Duodenal mucosa (tissue), 2 donors: ENCODE results near the gene OTULIN.

ENCODE experiments used
- H3K27ac ChIP-seq: one replicate; pipeline ENCODE4 v1.7.0; 2013; ENCODE audit warnings: low read depth, low read length
- H3K27me3 ChIP-seq, 2 donors: one replicate each; pipeline ENCODE4 v1.7.0; 2013; ENCODE audit warnings: low read length in 2 of 2, control low read depth in 1 of 2; ENCODE audit not compliant: insufficient read depth in 2 of 2, control insufficient read depth in 1 of 2
- H3K36me3 ChIP-seq, 2 donors: one replicate each; pipeline ENCODE4 v1.7.0; 2013; ENCODE audit warnings: low read length in 2 of 2, control low read depth in 1 of 2; ENCODE audit not compliant: insufficient read depth in 2 of 2, control insufficient read depth in 1 of 2
- H3K4me1 ChIP-seq, 2 donors: one replicate each; pipeline ENCODE4 v1.7.0; 2013; ENCODE audit warnings: low read length in 2 of 2, control low read depth in 1 of 2; ENCODE audit not compliant: insufficient read depth in 2 of 2, control insufficient read depth in 1 of 2
- H3K4me3 ChIP-seq, 2 donors: one replicate each; pipeline ENCODE4 v1.7.0; 2013; ENCODE audit warnings: low read length in 2 of 2, low read depth in 1 of 2
- H3K9ac ChIP-seq, 2 donors: one replicate each; pipeline ENCODE4 v1.7.0; 2013; ENCODE audit warnings: low read length in 2 of 2, low read depth in 1 of 2
- H3K9me3 ChIP-seq, 2 donors: one replicate each; pipeline ENCODE4 v1.7.0; 2013; ENCODE audit warnings: low read length in 2 of 2, control low read depth in 1 of 2; ENCODE audit not compliant: control insufficient read depth in 1 of 2

The OTULIN gene

DNA sequence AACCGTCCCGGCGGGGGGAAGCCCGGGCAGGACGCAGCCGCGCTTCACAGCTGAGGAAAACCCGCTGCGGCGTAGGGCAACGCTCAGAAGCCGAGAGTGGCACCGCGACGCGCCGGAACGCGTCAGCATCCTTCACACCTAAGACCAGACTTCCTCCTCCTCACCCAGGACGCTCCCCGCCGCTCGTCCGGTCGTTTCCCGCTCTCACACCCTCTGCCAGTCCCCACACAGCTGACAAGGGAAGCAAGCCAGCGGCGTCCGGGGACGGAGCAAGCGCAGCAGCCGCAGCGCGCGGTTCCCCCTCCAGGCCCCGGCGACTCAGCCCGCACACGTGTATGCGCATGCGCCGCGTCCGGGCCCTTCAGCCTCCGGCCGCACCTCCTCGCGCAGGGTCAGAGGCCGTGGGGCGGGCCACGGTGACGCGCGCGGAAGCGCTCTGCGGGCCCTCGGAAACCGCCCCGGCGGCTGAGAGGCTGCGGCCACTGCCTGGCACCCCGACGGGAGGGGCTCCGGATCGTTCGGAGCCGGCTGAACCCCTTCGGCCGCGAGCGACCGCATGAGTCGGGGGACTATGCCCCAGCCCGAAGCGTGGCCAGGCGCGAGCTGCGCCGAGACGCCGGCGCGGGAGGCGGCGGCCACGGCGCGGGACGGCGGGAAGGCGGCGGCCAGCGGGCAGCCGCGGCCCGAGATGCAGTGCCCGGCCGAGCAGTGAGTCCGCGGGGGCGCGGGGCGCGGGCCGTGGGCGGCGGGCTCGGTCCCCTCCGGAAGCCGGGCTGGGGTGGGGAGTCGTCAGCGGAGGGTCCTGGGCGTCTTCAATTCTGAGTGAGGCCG, at the start of gene OTULIN:
OTULIN (plus strand) TSS at position 449 of the 831 bp plus-strand sequence; CDS start at position 557, 108 bp downstream.
- peaks cover 37 to 41% of the 10 kb centered on the region in 2 donors for H3K4me1 ChIP-seq

DNA sequence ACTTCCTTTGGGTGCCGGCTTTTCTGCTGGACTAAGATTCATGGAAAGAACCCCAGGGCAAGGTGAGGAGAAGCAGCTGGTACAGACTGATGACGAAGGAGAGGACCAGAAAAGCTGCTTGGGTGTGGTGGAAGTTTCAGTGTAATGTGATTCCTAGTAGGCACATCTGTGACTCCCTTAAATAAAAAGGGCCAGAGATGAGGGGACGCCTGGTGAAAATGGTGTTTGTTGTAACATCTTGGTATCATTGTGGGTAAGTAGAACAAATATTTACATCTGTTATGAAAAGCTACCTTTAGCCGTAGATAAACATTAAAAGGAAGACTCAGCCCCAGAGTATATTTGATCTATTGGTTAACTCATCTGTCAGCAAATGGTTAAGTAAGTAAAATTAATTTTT, 49.2 kb upstream of the OTULIN start:
- H3K4me1 ChIP-seq: no peaks in the 10 kb centered on the region
- no peak overlapping the region for H3K9ac ChIP-seq
- no peaks in the 10 kb centered on the region for H3K9me3 ChIP-seq
- H3K27me3 ChIP-seq: no peaks in the 10 kb centered on the region
- H3K27ac ChIP-seq: no peak overlapping the region
- peaks cover 24 to 48% of the 10 kb centered on the region in 2 donors for H3K36me3 ChIP-seq
- H3K4me3 ChIP-seq: no peak overlapping the region

More for the DNA sequence above, at the start of gene OTULIN:
- Histone ChIP-seq H3K9ac (peak within 1 kb of the TSS; percentile 87 to 90), H3K4me3 (peak within 1 kb of the TSS; percentile 75 to 87), H3K27me3 (no peaks in the 10 kb centered on the region), H3K36me3 (peaks cover 0 to 5% of the 10 kb centered on the region in 2 donors), H3K27ac (peak within 1 kb of the TSS; percentile 92), H3K9me3 (no peaks in the 10 kb centered on the region)

DNA sequence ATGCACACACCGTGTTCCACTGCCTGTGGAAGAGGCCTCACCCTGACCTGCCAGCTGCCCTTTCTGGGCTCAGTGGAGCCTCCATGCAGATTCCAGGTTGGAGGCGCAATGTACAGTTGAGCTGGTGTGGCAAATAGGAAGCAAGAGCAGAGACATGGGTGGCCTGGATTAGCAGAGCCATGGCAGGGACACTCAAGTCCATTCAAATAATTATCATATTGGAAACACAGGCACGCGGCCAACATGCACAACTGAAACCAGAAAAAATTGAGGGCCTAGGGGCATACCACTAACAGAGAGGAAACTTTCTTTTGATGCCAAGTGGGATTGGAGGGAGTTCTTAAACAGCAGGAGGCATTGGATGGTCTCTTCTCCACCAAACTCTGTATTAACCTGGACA, 47.1 kb upstream of the OTULIN start:
- no peaks in the 10 kb centered on the region for H3K27me3 ChIP-seq
- H3K36me3 ChIP-seq: peaks cover 19 to 30% of the 10 kb centered on the region in 2 donors

DNA sequence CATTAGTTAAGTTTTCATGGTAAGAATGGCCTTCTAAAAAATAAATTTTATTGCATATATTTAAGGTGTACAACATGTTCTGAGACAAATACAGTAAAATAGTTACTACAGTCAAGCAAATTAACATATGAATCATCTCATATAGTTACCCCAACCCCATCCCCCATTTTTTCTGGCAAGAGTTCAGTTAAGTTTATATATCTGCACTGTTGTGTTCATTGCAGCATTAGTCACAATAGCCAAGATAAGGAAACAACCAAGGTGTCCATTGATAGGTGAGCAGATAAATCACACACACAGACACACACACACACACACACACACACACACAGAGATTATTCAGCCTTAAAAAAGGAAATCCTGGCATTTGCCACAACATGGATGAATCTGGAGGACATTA, 37.2 kb upstream of the OTULIN start:
- Histone ChIP-seq H3K27ac (no peak overlapping the region), H3K27me3 (no peaks in the 10 kb centered on the region), H3K4me3 (no peak overlapping the region), H3K36me3 (no peaks in the 10 kb centered on the region), H3K9ac (no peak overlapping the region), H3K4me1 (no peaks in the 10 kb centered on the region), H3K9me3 (no peaks in the 10 kb centered on the region)

More for the DNA sequence above, 47.1 kb upstream of the OTULIN start:
- Histone ChIP-seq H3K9me3 (no peaks in the 10 kb centered on the region), H3K9ac (no peak overlapping the region), H3K4me3 (no peak overlapping the region), H3K27ac (no peak overlapping the region), H3K4me1 (no peaks in the 10 kb centered on the region)

DNA sequence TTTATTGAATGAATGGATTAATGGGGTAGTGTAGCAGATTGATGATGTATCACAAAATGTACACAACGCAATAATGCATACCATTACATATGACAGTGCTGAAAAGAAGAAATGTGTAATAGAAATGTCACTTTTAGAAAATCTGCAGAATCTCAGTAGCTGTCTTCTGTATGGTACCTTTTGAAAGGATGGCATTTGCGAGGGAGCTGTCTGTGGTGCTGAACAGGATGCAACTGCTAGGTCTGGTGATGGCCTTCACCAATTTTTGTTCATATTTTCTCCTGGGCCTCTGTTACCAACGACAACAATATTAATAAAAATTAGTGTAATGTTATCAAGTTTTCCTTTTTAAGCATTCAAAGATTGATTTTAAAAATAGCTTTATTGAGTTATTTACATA, 36.2 kb upstream of the OTULIN start:
- Histone ChIP-seq H3K9ac (no peak overlapping the region), H3K9me3 (no peaks in the 10 kb centered on the region), H3K36me3 (no peaks in the 10 kb centered on the region), H3K4me1 (no peaks in the 10 kb centered on the region), H3K27me3 (no peaks in the 10 kb centered on the region), H3K27ac (no peak overlapping the region), H3K4me3 (no peak overlapping the region)

DNA sequence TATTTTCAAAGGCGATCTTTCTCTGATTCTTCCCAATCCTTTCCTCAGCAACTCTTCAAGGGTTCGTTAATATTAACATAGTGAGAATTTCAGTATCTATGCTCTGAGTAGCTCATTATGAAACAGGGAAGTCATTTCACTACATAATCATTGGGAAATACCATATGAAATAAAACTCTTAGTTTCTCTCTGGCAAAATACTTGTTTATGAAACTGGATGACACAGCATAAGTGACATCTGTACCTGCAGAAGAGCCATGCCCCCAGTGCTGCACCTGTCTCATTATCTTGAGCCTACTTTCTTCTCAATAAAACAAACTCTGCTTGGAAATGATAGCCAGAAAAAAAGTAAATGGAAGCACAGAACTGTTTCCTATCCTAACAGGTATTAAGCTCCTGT, 33.8 kb upstream of the OTULIN start:
- no peaks in the 10 kb centered on the region for H3K27me3 ChIP-seq
- H3K9ac ChIP-seq: no peak overlapping the region
- no peak overlapping the region for H3K4me3 ChIP-seq
- H3K9me3 ChIP-seq: no peaks in the 10 kb centered on the region
- H3K36me3 ChIP-seq: no peaks in the 10 kb centered on the region
- H3K27ac ChIP-seq: no peak overlapping the region
- H3K4me1 ChIP-seq: no peaks in the 10 kb centered on the region

DNA sequence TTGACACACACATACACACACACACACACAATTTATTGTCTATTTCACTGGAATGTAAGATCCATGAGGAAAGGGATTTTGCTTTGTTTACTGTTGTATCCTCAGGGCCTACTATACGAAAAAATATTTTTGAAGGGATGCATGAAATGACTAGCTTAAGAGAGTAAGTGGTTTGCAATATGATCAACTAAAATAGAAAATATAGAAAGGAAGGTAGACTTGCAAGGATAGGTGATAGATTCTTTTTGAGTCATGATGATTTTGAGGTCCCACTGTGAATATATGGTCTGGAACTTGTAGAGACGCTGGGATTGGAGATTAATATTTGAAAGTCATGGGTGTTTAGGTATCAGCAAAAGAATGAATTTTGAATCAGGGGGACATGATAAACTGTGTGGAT, 28.9 kb upstream of the OTULIN start:
- Histone ChIP-seq H3K36me3 (no peaks in the 10 kb centered on the region), H3K27ac (no peak overlapping the region), H3K27me3 (no peaks in the 10 kb centered on the region), H3K4me1 (no peaks in the 10 kb centered on the region), H3K4me3 (no peak overlapping the region), H3K9me3 (no peaks in the 10 kb centered on the region), H3K9ac (no peak overlapping the region)

DNA sequence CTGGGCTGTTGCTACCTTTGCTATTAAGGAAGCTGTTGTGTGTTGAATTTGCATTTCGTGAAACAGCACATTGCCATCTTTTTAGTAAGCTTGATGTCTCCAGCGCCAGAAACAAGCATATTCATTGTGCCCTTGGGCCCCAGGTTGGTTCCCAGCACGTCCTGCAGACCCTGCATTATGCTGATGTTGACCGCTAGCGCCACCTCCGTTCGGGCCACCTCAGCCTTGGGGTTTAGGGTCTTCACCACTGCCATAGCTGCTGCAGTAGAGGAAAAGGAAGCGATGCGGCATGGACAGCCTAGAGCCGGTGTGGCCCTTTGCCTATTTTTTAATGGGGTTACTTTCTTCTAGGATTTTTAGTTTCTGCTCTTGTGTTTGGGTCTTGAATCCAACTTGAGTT, 23.8 kb upstream of the OTULIN start:
- Histone ChIP-seq H3K36me3 (no peaks in the 10 kb centered on the region), H3K4me3 (no peak overlapping the region), H3K27ac (no peak overlapping the region), H3K4me1 (no peaks in the 10 kb centered on the region), H3K9ac (no peak overlapping the region), H3K27me3 (no peaks in the 10 kb centered on the region), H3K9me3 (no peaks in the 10 kb centered on the region)

DNA sequence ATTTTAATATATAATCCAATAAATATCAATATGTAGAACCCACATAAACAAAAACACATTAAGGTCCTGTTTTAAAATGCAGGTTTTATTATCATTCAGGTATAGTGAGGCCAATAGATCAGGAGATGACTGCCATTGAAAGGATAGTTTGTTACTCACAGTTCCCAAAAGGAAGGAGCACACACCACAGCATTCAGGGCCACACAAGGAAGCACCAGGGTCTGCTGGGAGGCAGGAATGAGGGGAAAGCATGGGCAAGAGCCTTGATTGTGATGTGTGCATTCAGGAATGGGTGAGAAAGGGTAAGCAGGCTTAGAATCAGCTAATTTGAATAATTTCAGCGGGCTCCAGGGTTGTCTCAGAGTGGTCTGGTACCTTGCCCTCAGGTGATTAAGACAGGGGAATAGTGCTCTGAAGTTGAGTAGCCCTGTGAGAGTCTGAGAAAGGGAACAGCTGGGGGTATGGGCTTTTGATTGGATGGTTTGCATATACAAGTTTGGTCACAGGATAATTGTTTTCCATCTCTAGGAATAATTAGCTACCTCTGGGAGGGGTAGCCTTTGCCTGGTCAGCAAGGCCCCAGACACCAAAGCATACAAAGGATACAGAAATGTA, 19.8 kb upstream of the OTULIN start:
- no peaks in the 10 kb centered on the region for H3K9me3 ChIP-seq
- H3K27ac ChIP-seq: no peak overlapping the region
- H3K9ac ChIP-seq: no peak overlapping the region
- no peak overlapping the region for H3K4me3 ChIP-seq
- H3K36me3 ChIP-seq: no peaks in the 10 kb centered on the region
- no peaks in the 10 kb centered on the region for H3K4me1 ChIP-seq
- H3K27me3 ChIP-seq: no peaks in the 10 kb centered on the region

DNA sequence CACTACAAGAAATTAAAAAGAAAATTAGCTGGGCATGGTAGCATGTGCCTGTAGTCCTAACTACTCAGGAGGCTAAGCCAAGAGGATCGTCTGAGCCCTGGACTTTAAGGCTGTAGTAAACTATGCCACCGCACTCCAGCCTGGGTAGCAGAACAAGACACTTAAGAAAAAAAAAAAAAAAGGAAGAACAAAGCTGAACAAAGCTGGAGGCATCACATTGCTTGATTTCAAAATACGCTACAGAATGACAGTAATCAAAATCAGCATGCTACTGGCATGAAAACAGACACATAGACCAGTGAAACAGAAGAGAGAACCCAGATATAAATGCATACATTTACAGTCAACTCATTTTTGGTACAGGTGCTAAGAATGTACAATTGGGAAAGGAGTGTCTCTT, 14.5 kb upstream of the OTULIN start:
- Histone ChIP-seq H3K9ac (no peak overlapping the region), H3K27ac (no peak overlapping the region), H3K27me3 (no peaks in the 10 kb centered on the region), H3K9me3 (no peaks in the 10 kb centered on the region), H3K36me3 (no peaks in the 10 kb centered on the region), H3K4me1 (no peaks in the 10 kb centered on the region), H3K4me3 (no peak overlapping the region)
